ENCODE data around the gene DNAH14.

DNAH14 gene

GRCh38 chr1:225410036-225410435 lies 480.6 kb downstream of the DNAH14 start:
- TF ChIP-seq CTCF (IDR thresholded peaks at IDR 0.05) = no peak
- H3K4me1 ChIP-seq = no peaks in the 10 kb centered on the region
- no peaks in the 10 kb centered on the region for H3K36me3 ChIP-seq (ENCODE audit: control insufficient read depth, insufficient read depth, low read length)

GRCh38 chr1:225412321-225412720 lies 482.8 kb downstream of the DNAH14 start:
- no peaks in the 10 kb centered on the region for H3K79me2 ChIP-seq
- H3K27me3 ChIP-seq (ENCODE audit: control insufficient read depth, insufficient read depth, low read length) = no peaks in the 10 kb centered on the region
- H3K9me3 ChIP-seq (ENCODE audit: control insufficient read depth, low read length) = no peaks in the 10 kb centered on the region
- H3K27ac ChIP-seq = no peak overlapping the region
- no peak overlapping the region for H3K4me2 ChIP-seq (ENCODE audit: low read length)
- no peak overlapping the region for H2AFZ ChIP-seq
- no peak overlapping the region for H3K4me3 ChIP-seq (ENCODE audit: low read depth, low read length)
- no peaks in the 10 kb centered on the region for H3K36me3 ChIP-seq (ENCODE audit: control insufficient read depth, insufficient read depth, low read length)
- H3K9ac ChIP-seq = no peak overlapping the region
- H3K4me1 ChIP-seq = no peaks in the 10 kb centered on the region
- no peak for TF ChIP-seq CTCF (IDR thresholded peaks at IDR 0.05)

More at GRCh38 chr1:225410036-225410435, 480.6 kb downstream of the DNAH14 start:
- Histone ChIP-seq H3K79me2 (no peaks in the 10 kb centered on the region), H3K27me3 (ENCODE audit: control insufficient read depth, insufficient read depth, low read length) (no peaks in the 10 kb centered on the region), H2AFZ (no peak overlapping the region), H3K4me2 (ENCODE audit: low read length) (no peak overlapping the region), H3K9me3 (ENCODE audit: control insufficient read depth, low read length) (no peaks in the 10 kb centered on the region), H3K4me3 (ENCODE audit: low read depth, low read length) (no peak overlapping the region), H3K9ac (no peak overlapping the region), H3K27ac (no peak overlapping the region)

GRCh38 chr1:225412803-225413351 lies 483.4 kb downstream of the DNAH14 start:
- Histone ChIP-seq H3K27ac (no peak overlapping the region), H3K9me3 (ENCODE audit: control insufficient read depth, low read length) (no peaks in the 10 kb centered on the region), H3K4me1 (no peaks in the 10 kb centered on the region), H3K36me3 (ENCODE audit: control insufficient read depth, insufficient read depth, low read length) (no peaks in the 10 kb centered on the region), H3K27me3 (ENCODE audit: control insufficient read depth, insufficient read depth, low read length) (no peaks in the 10 kb centered on the region), H3K79me2 (no peaks in the 10 kb centered on the region), H3K4me3 (ENCODE audit: low read depth, low read length) (no peak overlapping the region), H3K4me2 (ENCODE audit: low read length) (no peak overlapping the region), H3K9ac (no peak overlapping the region), H2AFZ (no peak overlapping the region)
- TF ChIP-seq CTCF (IDR thresholded peaks at IDR 0.05) = no peak

GRCh38 chr1:225413708-225414375 lies 484.4 kb downstream of the DNAH14 start:
- Histone ChIP-seq H3K36me3 (ENCODE audit: control insufficient read depth, insufficient read depth, low read length) (no peaks in the 10 kb centered on the region), H3K27ac (no peak overlapping the region)
- no peak for TF ChIP-seq CTCF (IDR thresholded peaks at IDR 0.05)

GRCh38 chr1:225415307-225415706 lies 485.8 kb downstream of the DNAH14 start:
- no peak overlapping the region for H3K27ac ChIP-seq
- H3K4me1 ChIP-seq = no peaks in the 10 kb centered on the region
- no peak overlapping the region for H3K9ac ChIP-seq
- TF ChIP-seq CTCF (IDR thresholded peaks at IDR 0.05) = no peak
- H3K27me3 ChIP-seq (ENCODE audit: control insufficient read depth, insufficient read depth, low read length) = no peaks in the 10 kb centered on the region
- no peak overlapping the region for H2AFZ ChIP-seq
- H3K4me3 ChIP-seq (ENCODE audit: low read depth, low read length) = no peak overlapping the region
- no peak overlapping the region for H3K4me2 ChIP-seq (ENCODE audit: low read length)
- no peaks in the 10 kb centered on the region for H3K36me3 ChIP-seq (ENCODE audit: control insufficient read depth, insufficient read depth, low read length)
- H3K9me3 ChIP-seq (ENCODE audit: control insufficient read depth, low read length) = no peaks in the 10 kb centered on the region
- no peaks in the 10 kb centered on the region for H3K79me2 ChIP-seq

More at GRCh38 chr1:225413708-225414375, 484.4 kb downstream of the DNAH14 start:
- Histone ChIP-seq H3K27me3 (ENCODE audit: control insufficient read depth, insufficient read depth, low read length) (no peaks in the 10 kb centered on the region), H3K9me3 (ENCODE audit: control insufficient read depth, low read length) (no peaks in the 10 kb centered on the region), H3K79me2 (no peaks in the 10 kb centered on the region), H3K4me1 (no peaks in the 10 kb centered on the region), H3K9ac (no peak overlapping the region), H3K4me3 (ENCODE audit: low read depth, low read length) (no peak overlapping the region), H2AFZ (no peak overlapping the region), H3K4me2 (ENCODE audit: low read length) (no peak overlapping the region)
